Esophagus (tissue), 2 donors: ENCODE results near the gene SLC35F1. TPM values are rescaled to one million over a fixed set of nuclear protein-coding genes. Genes with fewer than 3 reads are reported as not detected.
"Not testable (repeated sequence)": the region's sequence is repeated elsewhere in the genome, so short reads cannot be mapped to it uniquely, and the experiment has no call there.

Experiments used
- H3K27ac ChIP-seq, 2 donors: one replicate each; pipeline ENCODE4 v1.5.1; 2013; ENCODE audit warnings: low read depth in 2 of 2, mild to moderate bottlenecking in 2 of 2, inconsistent platforms in 1 of 2, low read length in 1 of 2, moderate library complexity in 1 of 2
- H3K27me3 ChIP-seq, 2 donors: one replicate each; pipeline ENCODE4 v1.6.1; 2013; ENCODE audit warnings: low read length in 2 of 2, control low read depth in 1 of 2, mild to moderate bottlenecking in 1 of 2; ENCODE audit not compliant: insufficient read depth in 2 of 2, control insufficient read depth in 1 of 2
- H3K36me3 ChIP-seq, 2 donors: one replicate each; pipeline ENCODE4 v1.6.1; 2013; ENCODE audit warnings: low read length in 1 of 2; ENCODE audit not compliant: control insufficient read depth in 2 of 2, insufficient read depth in 2 of 2
- H3K4me1 ChIP-seq, 2 donors: one replicate each; pipeline ENCODE4 v1.6.1; 2013; ENCODE audit warnings: low read length in 1 of 2; ENCODE audit not compliant: control insufficient read depth in 2 of 2, insufficient read depth in 2 of 2
- H3K4me3 ChIP-seq, 2 donors: one replicate each; pipeline ENCODE4 v1.5.1; 2013; ENCODE audit warnings: low read length in 2 of 2, mild to moderate bottlenecking in 2 of 2, low read depth in 1 of 2, moderate library complexity in 1 of 2
- H3K9me3 ChIP-seq, 2 donors: one replicate each; pipeline ENCODE4 v1.6.1; 2013; ENCODE audit warnings: mild to moderate bottlenecking in 2 of 2, low read depth in 1 of 2, low read length in 1 of 2, moderate library complexity in 1 of 2; ENCODE audit not compliant: control insufficient read depth in 2 of 2, insufficient read depth in 1 of 2
- WGBS, 2 donors: extraction: QIAGEN DNeasy Blood & Tissue Kit; methylation state at CpG; one replicate each; pipeline ENCODE4 v1.1.7; 2013; 5-methylcytosine and 5-hydroxymethylcytosine counted together
- polyA plus RNA-seq, 2 donors: library from polyadenylated mRNA; stranded (reverse); fragments of 200-250 nt; gene quantifications; one replicate each; pipeline ENCODE4 v1.2.3, GENCODE V29; 2013
- donor health status: healthy with polysubstance abuse.
- donor health status: Bipolar disorder and iron deficiency.

The SLC35F1 gene
- polyA plus RNA-seq, result under 1 TPM; 0.08 to 0.13 TPM

DNA sequence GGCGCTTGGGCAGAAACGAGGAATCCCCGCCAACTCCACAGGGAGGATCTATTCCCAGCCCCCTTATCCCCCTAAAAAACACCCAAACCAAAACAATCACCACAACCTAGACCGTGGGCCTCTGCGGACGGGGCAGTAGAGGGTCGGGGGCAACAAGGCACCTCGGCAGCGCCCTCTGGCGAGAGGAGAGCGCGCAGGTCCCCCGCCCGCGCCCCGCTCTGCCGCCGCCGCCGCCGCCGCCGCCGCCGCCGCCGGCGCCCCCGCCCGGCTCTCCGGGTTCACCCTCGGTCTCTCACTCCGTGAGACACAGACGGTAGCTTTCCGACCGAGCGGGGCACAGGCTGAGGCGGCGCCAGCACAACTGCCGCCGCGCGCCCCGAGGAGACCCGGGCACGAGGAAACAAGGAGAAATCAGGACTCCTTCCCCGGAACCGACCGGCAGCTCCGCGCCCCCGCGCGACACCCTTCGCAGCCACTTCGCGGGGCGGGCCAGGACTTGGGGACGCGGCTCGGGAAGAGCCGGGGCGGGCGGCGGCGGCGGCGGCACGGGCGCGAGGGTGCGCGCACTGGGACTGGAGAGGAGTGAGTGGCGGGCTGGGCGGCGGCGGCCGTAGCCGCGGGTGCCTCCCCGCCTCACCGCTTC is at the start of gene SLC35F1:
TSS of gene SLC35F1 (plus strand) at position 307 of the 643 bp plus-strand sequence.
- Histone ChIP-seq H3K27me3 (peaks cover 0 to 9% of the 10 kb centered on the region in 2 donors), H3K9me3 (no peaks in the 10 kb centered on the region), H3K36me3 (no peaks in the 10 kb centered on the region), H3K4me3 (peak within 1 kb of the TSS; percentile 44 to 66), H3K4me1 (peaks cover 7 to 8% of the 10 kb centered on the region in 2 donors), H3K27ac (no peak within 1 kb of the TSS)
- 1 to 2% methylated on average over 50 to 82 of the region's 82 CpGs for WGBS, 2 donors

GRCh38 chr6:117858601-117859000 is 48.5 kb upstream of the SLC35F1 start:
- H3K4me3 ChIP-seq, H3K4me1 ChIP-seq, H3K9me3 ChIP-seq, H3K27me3 ChIP-seq, H3K27ac ChIP-seq, H3K36me3 ChIP-seq: not testable (repeated sequence)
- WGBS, 2 donors, result 68 to 74% methylated on average over 2 of the region's 2 CpGs

- no peaks in the 10 kb centered on the region for H3K27me3 ChIP-seq
- H3K4me1 ChIP-seq, result no peaks in the 10 kb centered on the region
- H3K27ac ChIP-seq, result no peak overlapping the region
- WGBS, 2 donors, result 87 to 91% methylated on average over 3 of the region's 3 CpGs
- no peaks in the 10 kb centered on the region for H3K9me3 ChIP-seq
- H3K36me3 ChIP-seq, result no peaks in the 10 kb centered on the region
- no peak overlapping the region for H3K4me3 ChIP-seq
Measured at GRCh38 chr6:117861545-117861944, 45.5 kb upstream of the SLC35F1 start.

GRCh38 chr6:117866561-117866960 is 40.5 kb upstream of the SLC35F1 start:
- WGBS, 2 donors, result 53 to 54% methylated on average over 4 of the region's 4 CpGs
- Histone ChIP-seq H3K9me3 (no peaks in the 10 kb centered on the region), H3K4me3 (no peak overlapping the region), H3K4me1 (no peaks in the 10 kb centered on the region), H3K27ac (no peak overlapping the region), H3K27me3 (no peaks in the 10 kb centered on the region), H3K36me3 (no peaks in the 10 kb centered on the region)

- 75 to 79% methylated on average over 4 of the region's 4 CpGs for WGBS, 2 donors
- Histone ChIP-seq H3K36me3 (no peaks in the 10 kb centered on the region), H3K27me3 (no peaks in the 10 kb centered on the region), H3K4me1 (no peaks in the 10 kb centered on the region), H3K4me3 (no peak overlapping the region), H3K9me3 (no peaks in the 10 kb centered on the region), H3K27ac (no peak overlapping the region)
Measured at GRCh38 chr6:117870486-117871242, 36.4 kb upstream of the SLC35F1 start.

GRCh38 chr6:117880824-117881223 is 26.2 kb upstream of the SLC35F1 start:
- Histone ChIP-seq H3K27ac (no peak overlapping the region), H3K4me1 (no peaks in the 10 kb centered on the region), H3K27me3 (no peaks in the 10 kb centered on the region), H3K36me3 (no peaks in the 10 kb centered on the region), H3K9me3 (no peaks in the 10 kb centered on the region), H3K4me3 (no peak overlapping the region)
- 47 to 48% methylated on average over 1 of the region's 1 CpG for WGBS, 2 donors

DNA sequence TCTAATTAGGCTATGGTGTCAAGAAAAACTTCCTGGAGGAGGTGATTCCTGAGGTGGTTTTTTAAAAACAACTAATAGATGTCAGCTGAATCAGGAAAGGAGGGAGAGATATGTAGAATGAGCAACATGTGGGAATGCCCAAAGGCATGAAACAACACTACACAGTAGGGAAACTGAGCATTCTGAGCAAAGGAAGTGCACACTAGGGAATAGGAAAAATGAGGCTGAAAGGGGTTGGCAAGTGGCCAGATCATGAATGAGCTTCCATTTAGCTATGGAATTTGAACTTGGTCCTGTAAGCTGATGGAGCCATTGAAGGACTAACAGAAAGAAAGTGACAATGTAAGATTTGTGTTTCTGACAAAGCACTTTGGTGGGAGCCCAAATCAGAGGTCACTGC is 16.9 kb upstream of the SLC35F1 start:
- no peak overlapping the region for H3K27ac ChIP-seq
- no peaks in the 10 kb centered on the region for H3K27me3 ChIP-seq
- H3K4me3 ChIP-seq, result no peak overlapping the region
- no peaks in the 10 kb centered on the region for H3K4me1 ChIP-seq
- no peaks in the 10 kb centered on the region for H3K36me3 ChIP-seq
- H3K9me3 ChIP-seq, result no peaks in the 10 kb centered on the region

- H3K27me3 ChIP-seq, result peaks cover 0 to 9% of the 10 kb centered on the region in 2 donors
- no peak overlapping the region for H3K27ac ChIP-seq
- peaks cover 7 to 8% of the 10 kb centered on the region in 2 donors for H3K4me1 ChIP-seq
- peak overlapping the region; percentile 22 to 66 for H3K4me3 ChIP-seq
- no peaks in the 10 kb centered on the region for H3K9me3 ChIP-seq
- no peaks in the 10 kb centered on the region for H3K36me3 ChIP-seq
- 10 to 11% methylated on average over 14 of the region's 14 CpGs for WGBS, 2 donors
Measured at GRCh38 chr6:117906507-117906957, 532 bp upstream of the SLC35F1 start.

GRCh38 chr6:117907601-117908245 is 659 bp downstream of the SLC35F1 start:
- H3K9me3 ChIP-seq, result no peaks in the 10 kb centered on the region
- H3K27ac ChIP-seq, result no peak overlapping the region
- 1 to 2% methylated on average over 66 to 81 of the region's 81 CpGs for WGBS, 2 donors
- peak overlapping the region; percentile 44 to 66 for H3K4me3 ChIP-seq
- peaks cover 7 to 8% of the 10 kb centered on the region in 2 donors for H3K4me1 ChIP-seq
- no peaks in the 10 kb centered on the region for H3K36me3 ChIP-seq
- H3K27me3 ChIP-seq, result peaks cover 0 to 9% of the 10 kb centered on the region in 2 donors
